ENCODE data around the gene ESPN. TPM values are rescaled to one million over a fixed set of nuclear protein-coding genes. Genes with fewer than 3 reads are reported as not detected.

Gene ESPN
- total RNA-seq, 1 experiment from 2014 or later: 2.2 TPM

DNA sequence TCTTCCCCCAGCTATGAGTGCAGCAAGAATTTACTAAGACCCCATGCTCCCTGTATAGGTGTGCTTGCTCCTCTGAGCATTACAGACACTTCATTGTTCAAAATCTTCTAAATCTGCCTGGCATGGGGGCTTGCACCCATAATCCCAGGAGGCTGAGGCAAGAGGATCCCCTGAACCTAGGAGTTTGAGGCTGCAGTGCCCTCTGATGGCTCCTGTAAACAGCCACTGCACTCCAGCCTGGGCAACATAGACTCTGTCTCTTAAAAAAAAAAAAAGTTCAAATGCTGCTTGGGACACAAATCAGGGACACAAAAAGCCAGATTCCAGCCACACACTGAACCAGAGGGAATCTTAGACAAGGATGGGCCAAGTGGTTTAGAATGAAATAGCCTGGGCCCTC, 27.6 kb upstream of the ESPN start:
- TF ChIP-seq, protein P1, sequence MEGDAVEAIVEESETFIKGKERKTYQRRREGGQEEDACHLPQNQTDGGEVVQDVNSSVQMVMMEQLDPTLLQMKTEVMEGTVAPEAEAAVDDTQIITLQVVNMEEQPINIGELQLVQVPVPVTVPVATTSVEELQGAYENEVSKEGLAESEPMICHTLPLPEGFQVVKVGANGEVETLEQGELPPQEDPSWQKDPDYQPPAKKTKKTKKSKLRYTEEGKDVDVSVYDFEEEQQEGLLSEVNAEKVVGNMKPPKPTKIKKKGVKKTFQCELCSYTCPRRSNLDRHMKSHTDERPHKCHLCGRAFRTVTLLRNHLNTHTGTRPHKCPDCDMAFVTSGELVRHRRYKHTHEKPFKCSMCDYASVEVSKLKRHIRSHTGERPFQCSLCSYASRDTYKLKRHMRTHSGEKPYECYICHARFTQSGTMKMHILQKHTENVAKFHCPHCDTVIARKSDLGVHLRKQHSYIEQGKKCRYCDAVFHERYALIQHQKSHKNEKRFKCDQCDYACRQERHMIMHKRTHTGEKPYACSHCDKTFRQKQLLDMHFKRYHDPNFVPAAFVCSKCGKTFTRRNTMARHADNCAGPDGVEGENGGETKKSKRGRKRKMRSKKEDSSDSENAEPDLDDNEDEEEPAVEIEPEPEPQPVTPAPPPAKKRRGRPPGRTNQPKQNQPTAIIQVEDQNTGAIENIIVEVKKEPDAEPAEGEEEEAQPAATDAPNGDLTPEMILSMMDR (IDR thresholded peaks at IDR 0.05; ENCODE audit: unreplicated experiment): no peak
- H3K4me3 Mint-ChIP-seq (ENCODE audit: low read depth, unreplicated experiment): no peak overlapping the region
- H3K27me3 Mint-ChIP-seq (ENCODE audit: unreplicated experiment): peaks cover 23% of the 10 kb centered on the region
- CTCF ChIA-PET: no interaction called here
- peaks cover 27% of the 10 kb centered on the region for H3K36me3 Mint-ChIP-seq (ENCODE audit: insufficient read depth, unreplicated experiment)
- no peaks in the 10 kb centered on the region for H3K4me1 Mint-ChIP-seq (ENCODE audit: low read depth, unreplicated experiment)
- H3K9me3 Mint-ChIP-seq (ENCODE audit: low read depth, unreplicated experiment): no peaks in the 10 kb centered on the region
- BruUV-seq (replicated peaks): no TSS peak
- H3K27ac Mint-ChIP-seq (ENCODE audit: unreplicated experiment): no peak overlapping the region
- intact Hi-C loops (cut with micrococcal nuclease; ENCODE audit: unreplicated experiment): no loop called here
- DNase-seq: no peak

DNA sequence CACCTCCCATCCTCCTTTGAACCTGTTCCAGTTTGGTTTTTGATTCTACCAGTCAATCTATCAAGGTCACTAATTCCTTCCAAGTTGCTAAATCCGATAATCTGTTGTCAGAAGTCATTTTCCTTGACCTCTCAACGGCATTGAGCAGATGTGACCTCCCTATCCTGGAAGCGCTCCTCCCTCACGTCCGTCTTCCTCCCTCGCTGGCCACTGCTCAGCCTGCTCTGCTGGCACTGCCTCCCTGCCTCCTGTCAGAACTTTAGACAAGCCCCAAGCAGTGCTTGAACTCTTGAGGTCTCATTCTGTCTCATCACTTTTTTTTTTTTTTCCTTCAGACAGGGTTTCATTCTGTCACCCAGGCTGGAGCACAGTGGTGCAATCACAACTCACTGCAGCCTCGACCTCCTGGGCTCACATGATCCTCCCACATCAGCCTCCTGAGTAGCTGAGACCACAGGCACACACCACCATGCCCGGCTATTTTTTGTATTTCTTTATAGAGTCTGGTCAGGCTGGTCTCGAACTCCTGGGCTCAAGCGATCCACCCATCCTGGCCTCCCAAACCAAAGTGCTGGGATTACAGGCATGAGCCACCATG, 26.6 kb upstream of the ESPN start:
- Mint-ChIP-seq H3K4me3 (ENCODE audit: low read depth, unreplicated experiment) (no peak overlapping the region), H3K27ac (ENCODE audit: unreplicated experiment) (no peak overlapping the region), H3K36me3 (ENCODE audit: insufficient read depth, unreplicated experiment) (peaks cover 17% of the 10 kb centered on the region), H3K4me1 (ENCODE audit: low read depth, unreplicated experiment) (no peaks in the 10 kb centered on the region), H3K9me3 (ENCODE audit: low read depth, unreplicated experiment) (no peaks in the 10 kb centered on the region), H3K27me3 (ENCODE audit: unreplicated experiment) (peaks cover 23% of the 10 kb centered on the region)
- intact Hi-C loops (cut with micrococcal nuclease; ENCODE audit: unreplicated experiment): no loop called here
- DNase-seq: no peak
- no TSS peak for BruUV-seq (replicated peaks)
- TF ChIP-seq, protein P1 (IDR thresholded peaks at IDR 0.05; ENCODE audit: unreplicated experiment): no peak
- CTCF ChIA-PET: interaction anchor here (0.5 kb wide), 1 partner anchor 161 kb away, joined by 4 read pairs; no protein-coding TSS in a partner anchor

DNA sequence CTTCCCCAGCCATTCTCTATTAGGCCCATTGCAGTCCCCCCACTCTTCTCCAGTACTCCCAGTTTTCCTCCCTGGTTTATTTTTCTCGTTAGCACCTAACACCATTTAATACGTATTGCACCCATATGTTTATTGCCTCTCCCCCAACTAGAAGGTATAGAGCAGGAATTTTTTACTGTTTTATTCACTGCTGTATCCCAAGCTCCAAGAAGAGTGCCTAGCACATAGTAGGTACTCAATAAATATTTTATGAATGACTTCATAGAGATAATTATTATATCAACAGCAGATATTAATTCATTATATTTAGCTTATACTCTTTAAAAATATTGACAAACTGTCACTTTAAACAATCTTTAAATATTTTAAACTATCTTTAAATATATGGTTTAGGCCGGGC, 25.3 kb upstream of the ESPN start:
- BruUV-seq (replicated peaks): no TSS peak
- Mint-ChIP-seq H3K27me3 (ENCODE audit: unreplicated experiment) (peaks cover 23% of the 10 kb centered on the region), H3K9me3 (ENCODE audit: low read depth, unreplicated experiment) (no peaks in the 10 kb centered on the region), H3K36me3 (ENCODE audit: insufficient read depth, unreplicated experiment) (peaks cover 6% of the 10 kb centered on the region), H3K27ac (ENCODE audit: unreplicated experiment) (no peak overlapping the region), H3K4me1 (ENCODE audit: low read depth, unreplicated experiment) (no peaks in the 10 kb centered on the region), H3K4me3 (ENCODE audit: low read depth, unreplicated experiment) (no peak overlapping the region)
- DNase-seq: no peak
- TF ChIP-seq, protein P1 (IDR thresholded peaks at IDR 0.05; ENCODE audit: unreplicated experiment): no peak
- CTCF ChIA-PET: no interaction called here
- intact Hi-C loops (cut with micrococcal nuclease; ENCODE audit: unreplicated experiment): no loop called here

DNA sequence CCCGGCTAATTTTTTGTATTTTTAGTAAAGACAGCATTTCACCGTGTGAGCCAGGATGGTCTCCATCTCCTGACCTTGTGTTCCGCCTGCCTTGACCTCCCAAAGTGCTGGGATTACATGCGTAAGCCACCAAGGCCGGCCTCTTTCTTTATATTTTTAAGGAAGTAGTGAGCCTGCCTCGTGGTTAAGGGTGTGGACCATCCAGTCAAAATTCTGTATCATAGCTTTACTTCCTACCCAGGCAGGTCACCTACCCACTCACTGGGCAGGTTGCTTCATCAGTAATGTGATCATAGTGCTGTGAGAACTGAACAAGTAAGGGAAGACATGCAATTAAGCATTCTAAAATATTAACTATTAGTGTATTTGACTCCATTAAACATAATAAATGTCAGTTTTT, 22.9 kb upstream of the ESPN start:
- Mint-ChIP-seq H3K4me3 (ENCODE audit: low read depth, unreplicated experiment) (no peak overlapping the region), H3K36me3 (ENCODE audit: insufficient read depth, unreplicated experiment) (peaks cover 4% of the 10 kb centered on the region), H3K4me1 (ENCODE audit: low read depth, unreplicated experiment) (no peaks in the 10 kb centered on the region), H3K9me3 (ENCODE audit: low read depth, unreplicated experiment) (no peaks in the 10 kb centered on the region), H3K27ac (ENCODE audit: unreplicated experiment) (no peak overlapping the region), H3K27me3 (ENCODE audit: unreplicated experiment) (peaks cover 23% of the 10 kb centered on the region)
- TF ChIP-seq, protein P1 (IDR thresholded peaks at IDR 0.05; ENCODE audit: unreplicated experiment): no peak
- intact Hi-C loops (cut with micrococcal nuclease; ENCODE audit: unreplicated experiment): loop anchor here (10.0 kb wide), 1 partner anchor 157 kb away; the partner anchor contains the start of gene HES3
- no TSS peak for BruUV-seq (replicated peaks)
- CTCF ChIA-PET: interaction anchor here (1.0 kb wide), 2 partner anchors 8 to 13 kb away, joined by 3 read pairs; no protein-coding TSS in a partner anchor
- no peak for DNase-seq

All from Calu3 (cell line).